HepG2 (cell line): ENCODE data around the gene SNRPD1. TPM values are rescaled to one million over a fixed set of nuclear protein-coding genes. Genes with fewer than 3 reads are reported as not detected.

ENCODE experiments used
- ATF1 ChIP-seq: IDR thresholded peaks from 2 replicates; pipeline ENCODE4 v1.6.1; 2016; ENCODE audit warnings: mild to moderate bottlenecking, control low read depth
- GATA4 ChIP-seq: sonication (generic); IDR thresholded peaks from 2 replicates; pipeline ENCODE4 v1.6.1; 2016; ENCODE audit warnings: antibody characterized with exemption, low read depth, borderline replicate concordance
- GTF3A ChIP-seq: sonication (generic); formaldehyde crosslinking; conservative IDR thresholded peaks from 2 replicates; pipeline ENCODE4 v1.4.0; 2020; ENCODE audit warnings: mild to moderate bottlenecking, missing genetic modification reagents
- IKZF1 ChIP-seq: fragments of 450-650 bp; IDR thresholded peaks from 2 replicates; pipeline ENCODE4 v1.7.1; 2016
- IRF2 ChIP-seq: IDR thresholded peaks from 2 replicates; pipeline ENCODE4 v1.6.1; 2018; ENCODE audit warnings: missing genetic modification reagents, missing compliant biosample characterization
- KDM3A ChIP-seq: IDR thresholded peaks from 2 replicates; pipeline ENCODE4 v1.6.1; 2018; ENCODE audit warnings: low read depth, missing compliant biosample characterization
- NBN ChIP-seq: fragments of 450-650 bp; conservative IDR thresholded peaks from 2 replicates; pipeline ENCODE4 v1.6.1; 2017
- REXO4 ChIP-seq: sonication (generic); formaldehyde crosslinking; IDR thresholded peaks from 2 replicates; pipeline ENCODE4 v1.8.0; 2022; ENCODE audit warnings: missing genetic modification reagents, mild to moderate bottlenecking, borderline replicate concordance
- TCF7L2 ChIP-seq: IDR thresholded peaks from 2 replicates; pipeline ENCODE4 v1.6.1; 2011; ENCODE audit warnings: mild to moderate bottlenecking, low read depth, low read length, moderate library complexity
- ZBTB20 ChIP-seq: sonication (generic); formaldehyde crosslinking; IDR thresholded peaks from 2 replicates; pipeline ENCODE4 v1.8.1; 2023; ENCODE audit warnings: missing genetic modification reagents, low read depth, mild to moderate bottlenecking, borderline replicate concordance
- ZFP1 ChIP-seq: IDR thresholded peaks from 2 replicates; pipeline ENCODE4 v1.6.1; 2016
- ZNF777 ChIP-seq: sonication (generic); formaldehyde crosslinking; IDR thresholded peaks from 2 replicates; pipeline ENCODE4 v1.4.0; 2020; ENCODE audit warnings: missing genetic modification reagents
- ZNF792 ChIP-seq: IDR thresholded peaks from 2 replicates; pipeline ENCODE4 v1.6.1; 2016
- ZZZ3 ChIP-seq: sonication (generic); formaldehyde crosslinking; IDR thresholded peaks from 2 replicates; pipeline ENCODE4 v1.4.0; 2020; ENCODE audit warnings: missing genetic modification reagents, mild to moderate bottlenecking, borderline replicate concordance
- polyA plus RNA-seq, 8 experiments: library from polyadenylated mRNA; depleted of rRNA in 3 of 8; stranded (reverse) in 7 of 8; unstranded in 1 of 8; fragments of >200 nt; fragmentation: Illumina TruSeq in 4 of 8; extraction: Trizol in 4 of 8; gene quantifications; 2 replicates each; pipeline versions ENCODE4 v1.2.1 to v1.2.3, GENCODE V29; 2011 to 2016; ENCODE audit warnings: low read depth in 4 of 8, missing spikeins in 1 of 8, mixed read lengths in 1 of 8; ENCODE audit not compliant: insufficient read depth in 1 of 8
- total RNA-seq, 5 experiments: library from RNA; depleted of rRNA; stranded (reverse); fragments of >200 nt; fragmentation: Illumina TruSeq; extraction: Trizol; gene quantifications; 2 replicates each; pipeline ENCODE4 v1.2.3, GENCODE V29; 2016; ENCODE audit warnings: low read depth in 1 of 5
- TF ChIP-seq, protein P1 (sequence below): sonication (generic); formaldehyde crosslinking; IDR thresholded peaks from 2 replicates; pipeline ENCODE4 v1.5.0; 2020; ENCODE audit warnings: mild to moderate bottlenecking, missing genetic modification reagents
- TF ChIP-seq, protein P2 (sequence below): sonication (generic); formaldehyde crosslinking; IDR thresholded peaks from 2 replicates; pipeline ENCODE4 v1.5.1; 2020; ENCODE audit warnings: mild to moderate bottlenecking, missing genetic modification reagents, moderate library complexity
- TF ChIP-seq, protein P3 (sequence below): sonication (generic); formaldehyde crosslinking; IDR thresholded peaks from 2 replicates; pipeline ENCODE4 v1.4.0; 2020; ENCODE audit warnings: mild to moderate bottlenecking, low read depth, missing genetic modification reagents
- TF ChIP-seq, protein P4 (sequence below): sonication (generic); formaldehyde crosslinking; IDR thresholded peaks from 2 replicates; pipeline ENCODE4 v1.4.0; 2020; ENCODE audit warnings: missing genetic modification reagents, mild to moderate bottlenecking, borderline replicate concordance
- TF ChIP-seq, protein P5 (sequence below): sonication (generic); formaldehyde crosslinking; IDR thresholded peaks from 2 replicates; pipeline ENCODE4 v1.4.0; 2020; ENCODE audit warnings: mild to moderate bottlenecking, missing genetic modification reagents
- TF ChIP-seq, protein P6 (sequence below): sonication (generic); formaldehyde crosslinking; IDR thresholded peaks from 2 replicates; pipeline ENCODE4 v1.4.0; 2020; ENCODE audit warnings: missing genetic modification reagents

The SNRPD1 gene
- total and polyA plus RNA-seq, 2 of the 13 experiments (the other 11 are each of a cell fraction or from before 2014, with no cell fraction given) = 22.7 to 275 TPM

DNA sequence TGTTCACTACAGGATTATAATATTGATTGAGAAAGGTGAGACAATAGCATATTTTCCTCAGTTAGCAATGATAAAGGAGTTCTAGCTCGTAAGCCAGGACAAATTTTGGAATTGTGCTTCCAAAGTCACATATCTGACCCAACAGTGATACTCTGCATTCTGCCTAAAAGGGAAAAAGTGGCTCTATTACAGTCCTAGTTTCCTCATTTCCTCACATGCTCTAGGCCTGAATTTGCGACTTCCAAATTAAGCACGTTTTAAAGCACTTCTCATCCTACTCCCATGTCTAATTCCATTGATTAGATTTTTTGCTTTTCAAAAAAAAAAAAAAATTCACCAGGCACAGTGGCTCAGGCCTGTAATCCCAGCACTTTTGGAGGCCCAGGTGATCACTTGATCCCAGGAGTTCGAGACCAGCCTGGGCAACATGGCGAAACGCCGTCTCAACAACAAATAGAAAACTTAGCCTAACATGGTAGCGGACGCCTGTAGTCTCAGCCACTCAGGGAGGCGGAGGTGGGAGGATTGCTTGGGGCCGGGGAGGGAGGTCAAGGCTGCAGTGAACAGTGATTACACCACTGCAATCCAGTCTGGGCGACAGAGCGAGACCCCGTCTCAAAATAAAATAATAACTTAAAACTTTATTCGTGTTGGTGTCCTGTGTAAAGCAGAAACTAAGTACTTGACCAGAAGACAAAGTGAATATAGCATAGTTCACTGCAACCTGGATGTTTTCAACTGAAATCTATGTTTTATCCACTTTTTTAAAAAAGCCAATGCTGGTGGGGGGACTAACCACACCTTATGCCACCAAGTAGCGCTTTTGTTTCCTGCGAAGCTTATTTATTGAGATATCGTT, 13.2 kb upstream of the SNRPD1 start (continued):
- TF ChIP-seq ZNF777 (CRISPR knock-in tag) (peak; percentile 46; the same call in 1 of the 2 replicates), TCF7L2 (no peak), REXO4 (CRISPR knock-in tag) (no peak), KDM3A (no peak), IRF2 (no peak), ZZZ3 (CRISPR knock-in tag) (no peak), ZBTB20 (no peak), GTF3A (CRISPR knock-in tag) (no peak), IKZF1 (no peak), NBN (no peak), ATF1 (no peak), GATA4 (no peak), ZFP1 (CRISPR knock-in tag) (no peak), ZNF792 (no peak)
- TF ChIP-seq, protein P1, sequence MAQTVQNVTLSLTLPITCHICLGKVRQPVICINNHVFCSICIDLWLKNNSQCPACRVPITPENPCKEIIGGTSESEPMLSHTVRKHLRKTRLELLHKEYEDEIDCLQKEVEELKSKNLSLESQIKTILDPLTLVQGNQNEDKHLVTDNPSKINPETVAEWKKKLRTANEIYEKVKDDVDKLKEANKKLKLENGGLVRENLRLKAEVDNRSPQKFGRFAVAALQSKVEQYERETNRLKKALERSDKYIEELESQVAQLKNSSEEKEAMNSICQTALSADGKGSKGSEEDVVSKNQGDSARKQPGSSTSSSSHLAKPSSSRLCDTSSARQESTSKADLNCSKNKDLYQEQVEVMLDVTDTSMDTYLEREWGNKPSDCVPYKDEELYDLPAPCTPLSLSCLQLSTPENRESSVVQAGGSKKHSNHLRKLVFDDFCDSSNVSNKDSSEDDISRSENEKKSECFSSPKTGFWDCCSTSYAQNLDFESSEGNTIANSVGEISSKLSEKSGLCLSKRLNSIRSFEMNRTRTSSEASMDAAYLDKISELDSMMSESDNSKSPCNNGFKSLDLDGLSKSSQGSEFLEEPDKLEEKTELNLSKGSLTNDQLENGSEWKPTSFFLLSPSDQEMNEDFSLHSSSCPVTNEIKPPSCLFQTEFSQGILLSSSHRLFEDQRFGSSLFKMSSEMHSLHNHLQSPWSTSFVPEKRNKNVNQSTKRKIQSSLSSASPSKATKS (CRISPR knock-in tag) = no peak
- TF ChIP-seq, protein P2, sequence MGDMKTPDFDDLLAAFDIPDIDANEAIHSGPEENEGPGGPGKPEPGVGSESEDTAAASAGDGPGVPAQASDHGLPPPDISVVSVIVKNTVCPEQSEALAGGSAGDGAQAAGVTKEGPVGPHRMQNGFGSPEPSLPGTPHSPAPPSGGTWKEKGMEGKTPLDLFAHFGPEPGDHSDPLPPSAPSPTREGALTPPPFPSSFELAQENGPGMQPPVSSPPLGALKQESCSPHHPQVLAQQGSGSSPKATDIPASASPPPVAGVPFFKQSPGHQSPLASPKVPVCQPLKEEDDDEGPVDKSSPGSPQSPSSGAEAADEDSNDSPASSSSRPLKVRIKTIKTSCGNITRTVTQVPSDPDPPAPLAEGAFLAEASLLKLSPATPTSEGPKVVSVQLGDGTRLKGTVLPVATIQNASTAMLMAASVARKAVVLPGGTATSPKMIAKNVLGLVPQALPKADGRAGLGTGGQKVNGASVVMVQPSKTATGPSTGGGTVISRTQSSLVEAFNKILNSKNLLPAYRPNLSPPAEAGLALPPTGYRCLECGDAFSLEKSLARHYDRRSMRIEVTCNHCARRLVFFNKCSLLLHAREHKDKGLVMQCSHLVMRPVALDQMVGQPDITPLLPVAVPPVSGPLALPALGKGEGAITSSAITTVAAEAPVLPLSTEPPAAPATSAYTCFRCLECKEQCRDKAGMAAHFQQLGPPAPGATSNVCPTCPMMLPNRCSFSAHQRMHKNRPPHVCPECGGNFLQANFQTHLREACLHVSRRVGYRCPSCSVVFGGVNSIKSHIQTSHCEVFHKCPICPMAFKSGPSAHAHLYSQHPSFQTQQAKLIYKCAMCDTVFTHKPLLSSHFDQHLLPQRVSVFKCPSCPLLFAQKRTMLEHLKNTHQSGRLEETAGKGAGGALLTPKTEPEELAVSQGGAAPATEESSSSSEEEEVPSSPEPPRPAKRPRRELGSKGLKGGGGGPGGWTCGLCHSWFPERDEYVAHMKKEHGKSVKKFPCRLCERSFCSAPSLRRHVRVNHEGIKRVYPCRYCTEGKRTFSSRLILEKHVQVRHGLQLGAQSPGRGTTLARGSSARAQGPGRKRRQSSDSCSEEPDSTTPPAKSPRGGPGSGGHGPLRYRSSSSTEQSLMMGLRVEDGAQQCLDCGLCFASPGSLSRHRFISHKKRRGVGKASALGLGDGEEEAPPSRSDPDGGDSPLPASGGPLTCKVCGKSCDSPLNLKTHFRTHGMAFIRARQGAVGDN (CRISPR knock-in tag) = no peak
- TF ChIP-seq, protein P3, sequence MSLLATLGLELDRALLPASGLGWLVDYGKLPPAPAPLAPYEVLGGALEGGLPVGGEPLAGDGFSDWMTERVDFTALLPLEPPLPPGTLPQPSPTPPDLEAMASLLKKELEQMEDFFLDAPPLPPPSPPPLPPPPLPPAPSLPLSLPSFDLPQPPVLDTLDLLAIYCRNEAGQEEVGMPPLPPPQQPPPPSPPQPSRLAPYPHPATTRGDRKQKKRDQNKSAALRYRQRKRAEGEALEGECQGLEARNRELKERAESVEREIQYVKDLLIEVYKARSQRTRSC (CRISPR knock-in tag) = no peak
- TF ChIP-seq, protein P4, sequence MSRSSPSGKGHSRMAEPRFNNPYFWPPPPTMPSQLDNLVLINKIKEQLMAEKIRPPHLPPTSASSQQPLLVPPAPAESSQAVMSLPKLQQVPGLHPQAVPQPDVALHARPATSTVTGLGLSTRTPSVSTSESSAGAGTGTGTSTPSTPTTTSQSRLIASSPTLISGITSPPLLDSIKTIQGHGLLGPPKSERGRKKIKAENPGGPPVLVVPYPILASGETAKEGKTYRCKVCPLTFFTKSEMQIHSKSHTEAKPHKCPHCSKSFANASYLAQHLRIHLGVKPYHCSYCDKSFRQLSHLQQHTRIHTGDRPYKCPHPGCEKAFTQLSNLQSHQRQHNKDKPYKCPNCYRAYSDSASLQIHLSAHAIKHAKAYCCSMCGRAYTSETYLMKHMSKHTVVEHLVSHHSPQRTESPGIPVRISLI (CRISPR knock-in tag) = no peak
- TF ChIP-seq, protein P5, sequence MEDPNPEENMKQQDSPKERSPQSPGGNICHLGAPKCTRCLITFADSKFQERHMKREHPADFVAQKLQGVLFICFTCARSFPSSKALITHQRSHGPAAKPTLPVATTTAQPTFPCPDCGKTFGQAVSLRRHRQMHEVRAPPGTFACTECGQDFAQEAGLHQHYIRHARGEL (CRISPR knock-in tag) = no peak
- TF ChIP-seq, protein P6, sequence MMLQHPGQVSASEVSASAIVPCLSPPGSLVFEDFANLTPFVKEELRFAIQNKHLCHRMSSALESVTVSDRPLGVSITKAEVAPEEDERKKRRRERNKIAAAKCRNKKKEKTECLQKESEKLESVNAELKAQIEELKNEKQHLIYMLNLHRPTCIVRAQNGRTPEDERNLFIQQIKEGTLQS (CRISPR knock-in tag) = no peak
